Hematopoietic multipotent progenitor cell treated with erythropoietin and hydrocortisone succinate and interleukin-3 and kit ligand, for 17 days (in vitro differentiated cells): ENCODE results near the gene FGD2.
A peak's percentile ranks its signal among the peaks of the same experiment; 100 is the strongest.

Experiments used
- DNase-seq: peaks from one replicate; pipeline ENCODE4 v3.0.0-alpha.2; 2015; ENCODE audit warnings: low spot score

The FGD2 gene

GRCh38 chr6:37018198-37019064, 13.0 kb downstream of the FGD2 start:
- peak; percentile 93 for DNase-seq

- DNase-seq: peak; percentile 73
These were observed 13.6 kb downstream of the FGD2 start for GRCh38 chr6:37019065-37019450.

GRCh38 chr6:37020381-37020780, 14.9 kb downstream of the FGD2 start:
- DNase-seq: no peak

- DNase-seq: no peak
These were observed 15.4 kb downstream of the FGD2 start for GRCh38 chr6:37020812-37021211.

GRCh38 chr6:37021356-37022129, 16.1 kb downstream of the FGD2 start:
- peak; percentile 71 for DNase-seq

GRCh38 chr6:37022135-37022863, 16.8 kb downstream of the FGD2 start:
- DNase-seq: no peak

GRCh38 chr6:37024656-37025337, 19.3 kb downstream of the FGD2 start:
- peak; percentile 73 for DNase-seq

GRCh38 chr6:37025621-37026466, 20.4 kb downstream of the FGD2 start:
- no peak for DNase-seq

- DNase-seq: no peak
These were observed 21.7 kb downstream of the FGD2 start for GRCh38 chr6:37027036-37027720.

GRCh38 chr6:37027811-37028469, 22.5 kb downstream of the FGD2 start:
- DNase-seq: no peak

- DNase-seq: peak; percentile 93
These were observed 24.0 kb downstream of the FGD2 start for GRCh38 chr6:37029249-37029971.

GRCh38 chr6:37030599-37030998, 25.1 kb downstream of the FGD2 start:
- DNase-seq: no peak

GRCh38 chr6:37032239-37032638, 26.8 kb downstream of the FGD2 start:
- DNase-seq: no peak

GRCh38 chr6:37033255-37033654, 27.8 kb downstream of the FGD2 start:
- DNase-seq: no peak

- DNase-seq: no peak
These were observed 28.7 kb downstream of the FGD2 start for GRCh38 chr6:37033819-37034795.

- DNase-seq: no peak
These were observed 30.7 kb downstream of the FGD2 start for GRCh38 chr6:37036146-37036545.

- peak; percentile 53 for DNase-seq
These were observed 33.1 kb downstream of the FGD2 start for GRCh38 chr6:37038292-37039198.
